GM13977 (cell line): Measurements from ENCODE around the gene TP53TG5.
A peak's percentile ranks its signal among the peaks of the same experiment; 100 is the strongest.

ENCODE experiments used
- DNase-seq: peaks from one replicate; pipeline ENCODE4 v3.0.0; 2012; ENCODE audit warnings: low spot score
- CTCF ChIP-seq: IDR thresholded peaks from 2 replicates; pipeline ENCODE4 v1.5.1; 2012; ENCODE audit warnings: mild to moderate bottlenecking, control low read depth; ENCODE audit not compliant: insufficient read depth; ENCODE audit errors: extremely low read depth, missing control alignments
- in situ Hi-C: fragments of 300-500 bp; cut with MboI; formaldehyde crosslinking; loops from one replicate; pipeline ENCODE4 v1.12.0; 2022; ENCODE audit warnings: low sequenced_read_pairs, low pct_unique_long_range_greater_than_20kb, mixed read lengths, inconsistent platforms; ENCODE audit not compliant: unreplicated experiment

The TP53TG5 gene

GRCh38 chr20:45419188-45420091, 41.3 kb upstream of the TP53TG5 start:
- no peak for TF ChIP-seq CTCF
- DNase-seq: peak; percentile 48
- in situ Hi-C loops: no loop called here

- no peak for TF ChIP-seq CTCF
- no peak for DNase-seq
- in situ Hi-C loops: no loop called here
These were observed 38.8 kb upstream of the TP53TG5 start for GRCh38 chr20:45416917-45417316.

GRCh38 chr20:45415822-45416637, 37.9 kb upstream of the TP53TG5 start, which contains the start of gene PIGT:
PIGT (plus strand) TSS chr20:45416141; CDS start chr20:45416157, 16 bp downstream.
- no peak for TF ChIP-seq CTCF
- in situ Hi-C loops: no loop called here
- peak; percentile 87 for DNase-seq

- in situ Hi-C loops: no loop called here
- no peak for DNase-seq
- no peak for TF ChIP-seq CTCF
These were observed 35.4 kb upstream of the TP53TG5 start for GRCh38 chr20:45413479-45413878.

GRCh38 chr20:45412653-45413052, 34.5 kb upstream of the TP53TG5 start:
- in situ Hi-C loops: no loop called here
- DNase-seq: no peak
- no peak for TF ChIP-seq CTCF

GRCh38 chr20:45410887-45411286, 32.8 kb upstream of the TP53TG5 start:
- no peak for DNase-seq
- no peak for TF ChIP-seq CTCF
- in situ Hi-C loops: no loop called here
